ENCODE data around the gene DNPEP. TPM values are rescaled to one million over a fixed set of nuclear protein-coding genes. Genes with fewer than 3 reads are reported as not detected.
A peak's percentile ranks its signal among the peaks of the same experiment; 100 is the strongest.

The DNPEP gene
- total and polyA plus RNA-seq, 2 experiments from 2014 or later: 49.2 to 67.9 TPM

DNA sequence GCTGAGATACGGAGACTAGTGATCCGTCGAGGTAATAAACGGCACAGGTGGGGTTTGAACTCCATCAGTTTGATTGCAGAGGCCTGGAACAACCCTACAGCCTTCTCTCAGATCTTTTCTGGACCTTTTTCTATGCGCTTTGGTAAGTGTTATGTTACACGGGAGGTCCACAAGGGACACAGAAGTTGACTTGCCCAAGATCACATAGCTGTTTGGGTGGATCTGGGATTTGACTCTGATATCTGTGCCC, 1.1 kb upstream of the DNPEP start:
- Histone ChIP-seq H3K4me2 (peak overlapping the region; percentile 71), H2AFZ (peak overlapping the region; percentile 99), H4K20me1 (replicated peaks; ENCODE audit: insufficient read depth) (no peaks in the 10 kb centered on the region)

More for the DNA sequence above, 1.1 kb upstream of the DNPEP start:
- Mint-ChIP-seq H3K27me3 (ENCODE audit: insufficient read depth, low read depth, poor library complexity) (peaks cover 7% of the 10 kb centered on the region), H3K4me3 (peak overlapping the region; percentile 73), H3K36me3 (ENCODE audit: low read depth) (peaks cover 21% of the 10 kb centered on the region), H3K9me3 (no peaks in the 10 kb centered on the region; the same call in 2 of the 3 replicates), H3K27ac (no peak overlapping the region), H3K4me1 (peaks cover 7% of the 10 kb centered on the region)
- no peak for ATAC-seq
- TF ChIP-seq, protein P1, sequence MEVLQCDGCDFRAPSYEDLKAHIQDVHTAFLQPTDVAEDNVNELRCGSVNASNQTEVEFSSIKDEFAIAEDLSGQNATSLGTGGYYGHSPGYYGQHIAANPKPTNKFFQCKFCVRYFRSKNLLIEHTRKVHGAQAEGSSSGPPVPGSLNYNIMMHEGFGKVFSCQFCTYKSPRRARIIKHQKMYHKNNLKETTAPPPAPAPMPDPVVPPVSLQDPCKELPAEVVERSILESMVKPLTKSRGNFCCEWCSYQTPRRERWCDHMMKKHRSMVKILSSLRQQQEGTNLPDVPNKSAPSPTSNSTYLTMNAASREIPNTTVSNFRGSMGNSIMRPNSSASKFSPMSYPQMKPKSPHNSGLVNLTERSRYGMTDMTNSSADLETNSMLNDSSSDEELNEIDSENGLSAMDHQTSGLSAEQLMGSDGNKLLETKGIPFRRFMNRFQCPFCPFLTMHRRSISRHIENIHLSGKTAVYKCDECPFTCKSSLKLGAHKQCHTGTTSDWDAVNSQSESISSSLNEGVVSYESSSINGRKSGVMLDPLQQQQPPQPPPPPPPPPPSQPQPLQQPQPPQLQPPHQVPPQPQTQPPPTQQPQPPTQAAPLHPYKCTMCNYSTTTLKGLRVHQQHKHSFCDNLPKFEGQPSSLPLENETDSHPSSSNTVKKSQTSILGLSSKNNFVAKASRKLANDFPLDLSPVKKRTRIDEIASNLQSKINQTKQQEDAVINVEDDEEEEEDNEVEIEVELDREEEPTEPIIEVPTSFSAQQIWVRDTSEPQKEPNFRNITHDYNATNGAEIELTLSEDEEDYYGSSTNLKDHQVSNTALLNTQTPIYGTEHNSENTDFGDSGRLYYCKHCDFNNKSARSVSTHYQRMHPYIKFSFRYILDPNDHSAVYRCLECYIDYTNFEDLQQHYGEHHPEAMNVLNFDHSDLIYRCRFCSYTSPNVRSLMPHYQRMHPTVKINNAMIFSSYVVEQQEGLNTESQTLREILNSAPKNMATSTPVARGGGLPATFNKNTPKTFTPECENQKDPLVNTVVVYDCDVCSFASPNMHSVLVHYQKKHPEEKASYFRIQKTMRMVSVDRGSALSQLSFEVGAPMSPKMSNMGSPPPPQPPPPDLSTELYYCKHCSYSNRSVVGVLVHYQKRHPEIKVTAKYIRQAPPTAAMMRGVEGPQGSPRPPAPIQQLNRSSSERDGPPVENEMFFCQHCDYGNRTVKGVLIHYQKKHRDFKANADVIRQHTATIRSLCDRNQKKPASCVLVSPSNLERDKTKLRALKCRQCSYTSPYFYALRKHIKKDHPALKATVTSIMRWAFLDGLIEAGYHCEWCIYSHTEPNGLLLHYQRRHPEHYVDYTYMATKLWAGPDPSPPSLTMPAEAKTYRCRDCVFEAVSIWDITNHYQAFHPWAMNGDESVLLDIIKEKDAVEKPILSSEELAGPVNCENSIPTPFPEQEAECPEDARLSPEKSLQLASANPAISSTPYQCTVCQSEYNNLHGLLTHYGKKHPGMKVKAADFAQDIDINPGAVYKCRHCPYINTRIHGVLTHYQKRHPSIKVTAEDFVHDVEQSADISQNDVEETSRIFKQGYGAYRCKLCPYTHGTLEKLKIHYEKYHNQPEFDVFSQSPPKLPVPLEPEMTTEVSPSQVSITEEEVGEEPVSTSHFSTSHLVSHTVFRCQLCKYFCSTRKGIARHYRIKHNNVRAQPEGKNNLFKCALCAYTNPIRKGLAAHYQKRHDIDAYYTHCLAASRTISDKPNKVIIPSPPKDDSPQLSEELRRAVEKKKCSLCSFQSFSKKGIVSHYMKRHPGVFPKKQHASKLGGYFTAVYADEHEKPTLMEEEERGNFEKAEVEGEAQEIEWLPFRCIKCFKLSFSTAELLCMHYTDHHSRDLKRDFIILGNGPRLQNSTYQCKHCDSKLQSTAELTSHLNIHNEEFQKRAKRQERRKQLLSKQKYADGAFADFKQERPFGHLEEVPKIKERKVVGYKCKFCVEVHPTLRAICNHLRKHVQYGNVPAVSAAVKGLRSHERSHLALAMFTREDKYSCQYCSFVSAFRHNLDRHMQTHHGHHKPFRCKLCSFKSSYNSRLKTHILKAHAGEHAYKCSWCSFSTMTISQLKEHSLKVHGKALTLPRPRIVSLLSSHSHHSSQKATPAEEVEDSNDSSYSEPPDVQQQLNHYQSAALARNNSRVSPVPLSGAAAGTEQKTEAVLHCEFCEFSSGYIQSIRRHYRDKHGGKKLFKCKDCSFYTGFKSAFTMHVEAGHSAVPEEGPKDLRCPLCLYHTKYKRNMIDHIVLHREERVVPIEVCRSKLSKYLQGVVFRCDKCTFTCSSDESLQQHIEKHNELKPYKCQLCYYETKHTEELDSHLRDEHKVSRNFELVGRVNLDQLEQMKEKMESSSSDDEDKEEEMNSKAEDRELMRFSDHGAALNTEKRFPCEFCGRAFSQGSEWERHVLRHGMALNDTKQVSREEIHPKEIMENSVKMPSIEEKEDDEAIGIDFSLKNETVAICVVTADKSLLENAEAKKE (CRISPR knock-in tag; IDR thresholded peaks at IDR 0.05): no peak
- no peak for TF ChIP-seq STAT1 (IDR thresholded peaks at IDR 0.05; ENCODE audit: unreplicated experiment)
- TF ChIP-seq, protein P2, sequence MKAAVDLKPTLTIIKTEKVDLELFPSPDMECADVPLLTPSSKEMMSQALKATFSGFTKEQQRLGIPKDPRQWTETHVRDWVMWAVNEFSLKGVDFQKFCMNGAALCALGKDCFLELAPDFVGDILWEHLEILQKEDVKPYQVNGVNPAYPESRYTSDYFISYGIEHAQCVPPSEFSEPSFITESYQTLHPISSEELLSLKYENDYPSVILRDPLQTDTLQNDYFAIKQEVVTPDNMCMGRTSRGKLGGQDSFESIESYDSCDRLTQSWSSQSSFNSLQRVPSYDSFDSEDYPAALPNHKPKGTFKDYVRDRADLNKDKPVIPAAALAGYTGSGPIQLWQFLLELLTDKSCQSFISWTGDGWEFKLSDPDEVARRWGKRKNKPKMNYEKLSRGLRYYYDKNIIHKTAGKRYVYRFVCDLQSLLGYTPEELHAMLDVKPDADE (IDR thresholded peaks at IDR 0.05): no peak
- TF ChIP-seq, protein P3, sequence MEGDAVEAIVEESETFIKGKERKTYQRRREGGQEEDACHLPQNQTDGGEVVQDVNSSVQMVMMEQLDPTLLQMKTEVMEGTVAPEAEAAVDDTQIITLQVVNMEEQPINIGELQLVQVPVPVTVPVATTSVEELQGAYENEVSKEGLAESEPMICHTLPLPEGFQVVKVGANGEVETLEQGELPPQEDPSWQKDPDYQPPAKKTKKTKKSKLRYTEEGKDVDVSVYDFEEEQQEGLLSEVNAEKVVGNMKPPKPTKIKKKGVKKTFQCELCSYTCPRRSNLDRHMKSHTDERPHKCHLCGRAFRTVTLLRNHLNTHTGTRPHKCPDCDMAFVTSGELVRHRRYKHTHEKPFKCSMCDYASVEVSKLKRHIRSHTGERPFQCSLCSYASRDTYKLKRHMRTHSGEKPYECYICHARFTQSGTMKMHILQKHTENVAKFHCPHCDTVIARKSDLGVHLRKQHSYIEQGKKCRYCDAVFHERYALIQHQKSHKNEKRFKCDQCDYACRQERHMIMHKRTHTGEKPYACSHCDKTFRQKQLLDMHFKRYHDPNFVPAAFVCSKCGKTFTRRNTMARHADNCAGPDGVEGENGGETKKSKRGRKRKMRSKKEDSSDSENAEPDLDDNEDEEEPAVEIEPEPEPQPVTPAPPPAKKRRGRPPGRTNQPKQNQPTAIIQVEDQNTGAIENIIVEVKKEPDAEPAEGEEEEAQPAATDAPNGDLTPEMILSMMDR (conservative IDR thresholded peaks at IDR 0.05; ENCODE audit: low read depth in 2 of 2): no peak
- TF ChIP-seq, protein P4, sequence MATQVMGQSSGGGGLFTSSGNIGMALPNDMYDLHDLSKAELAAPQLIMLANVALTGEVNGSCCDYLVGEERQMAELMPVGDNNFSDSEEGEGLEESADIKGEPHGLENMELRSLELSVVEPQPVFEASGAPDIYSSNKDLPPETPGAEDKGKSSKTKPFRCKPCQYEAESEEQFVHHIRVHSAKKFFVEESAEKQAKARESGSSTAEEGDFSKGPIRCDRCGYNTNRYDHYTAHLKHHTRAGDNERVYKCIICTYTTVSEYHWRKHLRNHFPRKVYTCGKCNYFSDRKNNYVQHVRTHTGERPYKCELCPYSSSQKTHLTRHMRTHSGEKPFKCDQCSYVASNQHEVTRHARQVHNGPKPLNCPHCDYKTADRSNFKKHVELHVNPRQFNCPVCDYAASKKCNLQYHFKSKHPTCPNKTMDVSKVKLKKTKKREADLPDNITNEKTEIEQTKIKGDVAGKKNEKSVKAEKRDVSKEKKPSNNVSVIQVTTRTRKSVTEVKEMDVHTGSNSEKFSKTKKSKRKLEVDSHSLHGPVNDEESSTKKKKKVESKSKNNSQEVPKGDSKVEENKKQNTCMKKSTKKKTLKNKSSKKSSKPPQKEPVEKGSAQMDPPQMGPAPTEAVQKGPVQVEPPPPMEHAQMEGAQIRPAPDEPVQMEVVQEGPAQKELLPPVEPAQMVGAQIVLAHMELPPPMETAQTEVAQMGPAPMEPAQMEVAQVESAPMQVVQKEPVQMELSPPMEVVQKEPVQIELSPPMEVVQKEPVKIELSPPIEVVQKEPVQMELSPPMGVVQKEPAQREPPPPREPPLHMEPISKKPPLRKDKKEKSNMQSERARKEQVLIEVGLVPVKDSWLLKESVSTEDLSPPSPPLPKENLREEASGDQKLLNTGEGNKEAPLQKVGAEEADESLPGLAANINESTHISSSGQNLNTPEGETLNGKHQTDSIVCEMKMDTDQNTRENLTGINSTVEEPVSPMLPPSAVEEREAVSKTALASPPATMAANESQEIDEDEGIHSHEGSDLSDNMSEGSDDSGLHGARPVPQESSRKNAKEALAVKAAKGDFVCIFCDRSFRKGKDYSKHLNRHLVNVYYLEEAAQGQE (IDR thresholded peaks at IDR 0.05; ENCODE audit: unreplicated experiment): no peak
- TF ChIP-seq CREB1 (CRISPR knock-in tag; IDR thresholded peaks at IDR 0.05; ENCODE audit: low read depth): no peak
- no peak for TF ChIP-seq EZH2phosphoT487 (IDR thresholded peaks at IDR 0.05; ENCODE audit: unreplicated experiment)
- no peak for TF ChIP-seq POLR2AphosphoS5 (IDR thresholded peaks at IDR 0.05; ENCODE audit: low read depth)
- TF ChIP-seq ZNF331 (CRISPR knock-in tag; IDR thresholded peaks at IDR 0.05; ENCODE audit: low read depth): no peak
- TF ChIP-seq EZH2 (IDR thresholded peaks at IDR 0.05; ENCODE audit: low read depth, unreplicated experiment): no peak
- H3K36me3 ChIP-seq (ENCODE audit: insufficient read depth): no peaks in the 10 kb centered on the region
- H3K4me1 ChIP-seq (ENCODE audit: insufficient read depth): no peaks in the 10 kb centered on the region
- no peak for DNase-seq (ENCODE audit: low spot score)
- no peak overlapping the region for H3K27ac ChIP-seq (ENCODE audit: low read depth)
- H3K27me3 ChIP-seq (ENCODE audit: insufficient read depth): no peaks in the 10 kb centered on the region
- peak overlapping the region; percentile 56 for H3K4me3 ChIP-seq
- peaks cover 7% of the 10 kb centered on the region; the same call in 1 of the 2 replicates for H3F3A ChIP-seq (replicated peaks; ENCODE audit: low read depth)
- no peaks in the 10 kb centered on the region for H3K79me2 ChIP-seq (replicated peaks; ENCODE audit: insufficient read depth)
- no peaks in the 10 kb centered on the region for H3K9me2 ChIP-seq (ENCODE audit: insufficient read depth)
